Non-pigmented ciliary epithelial cell (primary cell): Measurements from ENCODE around the gene ADAMTSL2.

Experiments used
- DNase-seq: peaks from one replicate; pipeline ENCODE4 v3.0.0-alpha.2; 2010; ENCODE audit warnings: low read depth

Gene ADAMTSL2

DNA sequence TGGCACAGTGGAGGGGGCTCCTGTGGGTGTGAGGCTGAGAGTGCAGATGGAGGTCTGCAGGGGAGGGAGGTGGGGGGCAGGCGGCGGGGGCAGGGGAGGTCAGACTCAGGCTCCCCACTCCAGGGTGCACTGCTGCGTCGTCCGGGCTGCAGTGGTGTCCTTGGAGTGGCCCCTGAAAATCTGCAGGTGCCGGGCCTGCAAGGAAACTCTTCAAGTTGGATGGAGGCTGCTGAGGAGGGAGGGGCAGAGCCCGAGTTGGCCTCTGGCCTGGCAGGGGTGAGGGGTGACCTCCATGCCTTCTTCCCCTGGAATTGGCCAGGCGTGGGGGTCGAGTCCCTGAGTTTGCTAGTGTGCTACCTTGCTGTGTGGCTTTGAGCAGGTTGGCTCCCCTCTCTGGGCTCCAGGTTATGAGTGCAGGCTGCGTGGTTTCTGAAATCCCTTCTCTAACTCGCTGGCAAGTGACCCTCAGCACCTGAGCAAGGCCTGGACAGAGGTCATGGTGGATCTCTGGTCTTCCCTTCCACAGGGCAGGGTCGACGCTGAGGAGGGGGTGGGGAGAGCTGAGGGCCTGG is 888 bp downstream of the ADAMTSL2 start:
- DNase-seq: no peak

DNA sequence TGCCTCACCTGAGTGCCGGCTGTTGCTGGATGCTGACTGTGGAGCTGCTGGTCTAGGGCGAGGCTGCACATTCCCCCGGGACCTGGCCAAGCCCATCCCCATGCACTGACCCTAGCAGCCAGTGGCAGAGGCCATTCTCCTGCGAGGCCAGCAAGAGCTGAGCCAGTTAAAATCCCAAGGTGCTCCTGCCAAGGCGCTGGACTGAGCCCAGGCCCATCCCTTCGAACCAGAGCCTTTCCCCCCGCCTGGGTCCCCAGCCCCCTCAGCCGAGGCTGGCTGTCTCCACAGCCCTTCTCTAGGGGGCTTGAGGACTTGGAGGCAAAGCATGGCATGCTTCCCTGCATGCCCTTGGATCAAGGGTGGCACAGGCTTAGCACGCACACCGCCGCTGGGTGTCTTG is 1.6 kb downstream of the ADAMTSL2 start:
- no peak for DNase-seq

DNA sequence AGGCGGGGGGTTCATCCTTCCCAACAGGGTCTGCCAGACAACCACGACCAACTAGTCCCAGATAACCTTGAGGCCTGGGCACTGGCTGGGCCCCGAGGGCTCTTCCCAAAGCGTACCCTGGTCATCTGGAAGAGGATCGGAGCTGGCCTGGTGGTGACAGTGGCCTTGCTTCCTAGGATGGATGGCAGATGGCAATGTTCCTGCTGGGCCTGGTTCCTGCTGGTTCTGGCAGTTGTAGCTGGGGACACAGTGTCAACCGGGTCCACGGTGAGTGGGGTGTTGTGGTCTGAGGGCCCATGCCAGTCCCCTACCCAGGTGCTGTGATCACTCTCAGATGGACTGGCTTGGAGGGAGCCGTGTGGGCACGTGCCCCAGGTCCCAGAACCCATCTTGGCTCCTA is 2.0 kb downstream of the ADAMTSL2 start:
- no peak for DNase-seq

DNA sequence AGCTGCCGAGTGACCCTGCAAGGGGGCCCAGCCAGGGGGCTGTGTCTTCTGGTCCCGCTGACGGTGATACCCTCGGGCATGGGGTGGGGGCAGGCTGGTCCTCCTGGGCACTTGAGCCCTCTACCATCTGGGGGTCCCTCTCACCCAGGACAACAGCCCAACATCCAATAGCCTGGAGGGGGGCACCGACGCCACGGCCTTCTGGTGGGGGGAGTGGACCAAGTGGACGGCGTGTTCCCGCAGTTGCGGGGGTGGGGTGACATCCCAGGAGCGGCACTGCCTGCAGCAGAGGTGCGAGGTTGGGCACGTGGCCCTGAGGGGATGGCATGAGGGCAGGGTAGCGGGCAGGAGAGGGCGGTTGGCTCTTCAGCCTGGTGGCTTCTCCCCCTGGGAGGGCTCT is 2.8 kb downstream of the ADAMTSL2 start:
- DNase-seq: no peak

DNA sequence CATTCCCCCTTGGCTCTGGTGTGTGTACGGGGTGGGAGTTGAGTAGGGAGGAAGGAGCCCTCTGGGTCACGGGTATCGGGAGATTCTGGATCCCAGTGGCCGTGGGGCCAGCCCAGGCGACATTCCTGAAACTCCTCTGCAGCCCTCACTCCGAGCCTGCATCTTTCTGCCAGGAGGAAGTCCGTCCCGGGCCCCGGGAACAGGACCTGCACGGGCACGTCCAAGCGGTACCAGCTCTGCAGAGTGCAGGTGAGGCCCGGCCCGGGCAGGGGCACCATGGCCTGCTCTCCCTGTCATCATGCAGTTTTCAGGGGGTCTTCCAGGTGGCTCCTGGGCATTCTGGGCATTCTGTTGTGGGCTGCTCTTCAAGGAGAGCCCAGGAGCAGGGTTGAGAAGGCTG is 3.7 kb downstream of the ADAMTSL2 start:
- DNase-seq: no peak

DNA sequence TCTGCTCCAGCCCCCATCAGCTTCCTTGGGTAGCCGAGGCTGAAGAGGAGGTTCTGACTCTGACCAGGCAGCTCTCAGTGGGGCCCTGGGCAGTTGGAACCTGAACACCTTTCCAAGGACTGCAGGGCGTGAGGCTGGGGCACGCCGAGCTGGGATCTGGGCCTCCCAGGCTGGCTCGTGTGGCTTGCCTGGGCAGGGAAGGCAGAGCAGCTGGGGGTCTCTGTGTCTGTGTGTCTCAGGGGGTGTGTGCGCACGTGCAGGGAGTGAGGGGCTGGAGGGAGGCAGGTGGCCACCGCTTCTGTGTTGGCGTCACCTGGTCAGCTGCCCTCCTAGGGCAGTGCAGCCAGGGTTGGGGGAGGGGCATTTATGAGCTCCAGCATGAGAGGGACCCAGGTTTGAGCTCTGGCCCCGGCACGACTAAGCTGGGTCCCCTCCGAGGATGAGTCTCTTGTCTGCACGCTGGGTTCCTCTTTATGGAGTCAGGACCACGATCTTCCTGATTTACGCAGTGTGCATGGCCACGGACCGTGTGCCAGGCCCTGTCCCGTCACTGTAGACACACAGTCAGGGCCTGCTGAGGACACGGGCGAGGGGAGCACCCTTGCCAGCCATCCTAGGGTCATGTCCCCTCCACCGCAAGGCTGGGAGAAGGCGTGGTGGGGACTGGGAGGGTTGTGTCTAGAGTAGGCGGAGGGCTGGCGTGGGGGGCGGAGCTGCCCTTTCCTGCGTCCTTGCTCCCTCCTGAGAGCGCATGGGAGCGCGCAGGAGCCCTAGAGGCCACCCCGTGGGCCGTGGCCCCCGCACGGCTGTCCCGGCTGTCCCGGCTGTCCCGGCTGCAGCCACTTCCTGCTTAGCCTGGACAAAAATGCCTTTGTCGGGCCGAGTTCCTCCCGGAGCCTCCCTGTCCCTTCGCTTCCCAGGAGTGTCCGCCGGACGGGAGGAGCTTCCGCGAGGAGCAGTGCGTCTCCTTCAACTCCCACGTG is 4.6 kb downstream of the ADAMTSL2 start:
- no peak for DNase-seq

DNA sequence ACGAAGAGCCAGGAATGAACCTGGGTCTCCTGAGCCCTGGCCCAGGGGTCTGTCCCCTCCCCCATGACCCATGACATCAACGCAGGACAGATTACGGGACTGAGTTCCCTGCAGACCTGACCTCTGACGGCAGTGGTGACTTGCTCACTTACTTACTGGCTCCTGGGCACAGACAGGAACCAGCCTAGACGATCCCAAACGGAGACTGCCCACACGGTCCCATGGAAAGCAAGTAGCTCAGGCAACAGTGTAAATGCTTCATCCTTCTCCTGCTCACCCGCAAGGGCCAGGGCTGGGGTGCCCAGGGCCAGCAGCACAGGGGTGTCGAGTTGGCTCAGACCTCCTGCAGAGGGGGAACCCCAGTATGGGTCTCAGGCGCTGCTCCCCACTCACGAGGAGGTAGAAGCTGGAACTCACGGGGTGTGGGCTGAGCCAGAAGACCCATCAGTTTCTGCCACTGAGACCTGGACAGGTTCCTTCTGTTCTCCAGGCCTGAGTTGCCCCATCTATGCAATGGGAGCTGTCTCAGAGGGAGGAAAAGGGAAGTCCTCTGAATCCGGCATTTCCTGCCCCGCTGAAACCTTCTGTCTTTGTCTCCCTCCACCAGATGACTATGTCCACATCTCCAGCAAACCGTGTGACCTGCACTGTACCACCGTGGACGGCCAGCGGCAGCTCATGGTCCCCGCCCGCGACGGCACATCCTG is 5.6 kb downstream of the ADAMTSL2 start:
- DNase-seq: no peak

DNA sequence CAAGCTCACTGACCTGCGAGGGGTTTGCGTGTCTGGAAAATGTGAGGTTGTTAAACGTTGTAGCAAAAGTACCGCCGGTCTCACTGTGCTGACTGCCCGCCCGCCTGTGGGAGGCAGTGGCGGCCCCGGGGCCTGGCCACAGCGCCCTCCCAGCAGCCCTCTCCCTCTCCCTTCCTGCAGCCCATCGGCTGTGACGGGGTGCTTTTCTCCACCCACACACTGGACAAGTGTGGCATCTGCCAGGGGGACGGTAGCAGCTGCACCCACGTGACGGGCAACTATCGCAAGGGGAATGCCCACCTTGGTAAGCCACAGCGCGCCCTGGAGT is 6.2 kb downstream of the ADAMTSL2 start:
- no peak for DNase-seq

- DNase-seq: no peak
These were observed 7.5 kb downstream of the ADAMTSL2 start for GRCh38 chr9:133542002-133542401.

- no peak for DNase-seq
These were observed 9.4 kb downstream of the ADAMTSL2 start for GRCh38 chr9:133543772-133544467.

- no peak for DNase-seq
These were observed 11.2 kb downstream of the ADAMTSL2 start for GRCh38 chr9:133545494-133546286.

DNA sequence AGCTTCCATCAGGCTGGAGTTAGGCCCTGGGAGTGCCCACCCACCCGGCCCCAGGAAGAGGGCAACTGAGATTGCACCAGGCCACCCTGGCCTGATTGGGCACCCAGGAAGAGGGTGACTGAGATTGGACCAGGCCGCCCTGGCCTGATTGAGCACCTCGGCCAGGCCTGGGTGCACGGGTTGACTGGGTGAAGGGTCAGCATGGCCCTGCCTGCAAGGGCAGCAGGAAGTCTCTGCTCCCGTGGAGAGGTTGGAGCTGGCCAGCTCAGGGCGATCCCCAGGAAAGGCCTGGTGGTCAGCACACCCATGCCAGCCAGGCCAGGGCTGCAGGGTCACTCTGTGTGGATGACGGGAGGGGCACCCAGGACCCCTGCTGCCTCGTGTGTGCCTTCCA is 11.8 kb downstream of the ADAMTSL2 start:
- DNase-seq: no peak

DNA sequence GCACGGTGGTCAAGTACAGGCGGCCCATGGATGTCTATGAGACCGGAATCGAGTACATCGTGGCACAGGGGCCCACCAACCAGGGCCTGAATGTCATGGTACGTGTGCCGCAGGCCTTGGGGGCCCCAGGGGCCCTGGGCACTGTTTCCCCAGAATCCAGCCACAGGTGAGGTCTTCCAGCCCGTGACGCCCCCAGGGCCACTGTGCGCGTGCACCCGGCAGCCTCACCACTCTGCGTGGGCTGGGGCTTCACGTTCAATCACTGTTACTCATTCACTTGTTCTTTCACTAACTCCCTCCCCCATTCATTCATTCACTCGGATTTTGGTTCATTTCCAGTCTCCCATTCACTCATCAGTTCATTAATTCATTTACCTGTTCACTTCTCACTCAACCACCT is 12.6 kb downstream of the ADAMTSL2 start:
- DNase-seq: no peak

GRCh38 chr9:133551446-133551845 is 16.9 kb downstream of the ADAMTSL2 start:
- DNase-seq: no peak

DNA sequence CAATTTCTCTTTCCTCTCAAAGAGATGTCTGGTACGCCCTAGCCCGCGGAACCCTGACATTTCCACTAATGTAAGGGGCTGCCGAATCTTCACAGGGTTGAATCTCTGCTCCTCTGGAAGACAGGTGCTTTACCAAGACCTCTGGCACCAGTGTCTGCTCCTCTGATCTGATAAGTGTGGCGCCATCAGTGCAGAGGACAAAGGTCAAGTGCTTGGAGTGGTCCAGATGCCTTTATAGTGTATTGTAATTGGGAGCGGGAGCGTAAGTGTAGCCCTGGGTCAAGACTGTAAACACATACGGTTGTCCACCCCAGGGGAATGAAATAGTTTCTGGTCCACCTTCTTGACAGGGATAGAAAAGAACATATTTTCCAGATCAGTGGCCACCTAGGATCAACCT is 17.7 kb downstream of the ADAMTSL2 start:
- DNase-seq: no peak

DNA sequence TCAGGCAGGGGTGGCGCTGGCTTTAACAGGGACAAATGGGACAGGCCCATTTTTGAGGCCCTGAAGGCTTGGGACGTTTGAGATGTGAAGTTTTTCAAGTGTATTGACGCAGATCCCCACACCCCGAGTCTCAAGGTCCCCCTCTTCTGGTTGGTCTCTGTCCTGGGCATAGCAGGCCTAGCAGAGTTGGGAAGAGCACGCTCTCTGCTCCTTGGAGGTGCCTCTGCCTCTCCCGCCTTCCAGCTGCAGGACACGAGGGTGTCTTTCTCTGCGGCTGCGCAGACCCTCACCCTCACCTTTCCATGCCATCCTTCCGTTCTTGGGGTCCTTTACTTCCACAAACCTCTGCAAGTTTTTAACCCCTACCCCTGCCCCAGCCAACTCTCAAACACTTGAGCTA is 18.6 kb downstream of the ADAMTSL2 start:
- DNase-seq: no peak

- no peak for DNase-seq
These were observed 19.6 kb downstream of the ADAMTSL2 start for GRCh38 chr9:133553973-133554713.

DNA sequence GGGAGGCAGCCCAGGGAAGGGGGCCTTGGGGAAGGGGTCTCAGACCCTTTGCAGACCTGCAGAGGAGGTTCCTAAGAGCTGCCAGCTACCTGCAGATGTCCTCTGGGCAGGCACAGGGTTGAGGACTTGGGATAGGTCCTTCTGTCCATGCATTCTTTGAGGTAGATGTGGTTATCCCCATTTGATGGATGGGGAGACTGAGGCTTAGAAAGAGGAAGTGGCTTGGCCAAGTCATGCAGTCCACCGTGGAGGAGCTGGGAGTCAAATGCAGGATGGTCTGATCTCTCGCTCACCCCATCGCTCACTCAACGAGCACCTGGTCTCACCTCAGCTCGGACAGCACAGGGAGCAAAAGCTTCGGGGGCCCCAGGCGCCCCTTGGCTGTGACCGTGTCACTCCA is 20.2 kb downstream of the ADAMTSL2 start:
- no peak for DNase-seq

- no peak for DNase-seq
These were observed 21.9 kb downstream of the ADAMTSL2 start for GRCh38 chr9:133556354-133556753.

DNA sequence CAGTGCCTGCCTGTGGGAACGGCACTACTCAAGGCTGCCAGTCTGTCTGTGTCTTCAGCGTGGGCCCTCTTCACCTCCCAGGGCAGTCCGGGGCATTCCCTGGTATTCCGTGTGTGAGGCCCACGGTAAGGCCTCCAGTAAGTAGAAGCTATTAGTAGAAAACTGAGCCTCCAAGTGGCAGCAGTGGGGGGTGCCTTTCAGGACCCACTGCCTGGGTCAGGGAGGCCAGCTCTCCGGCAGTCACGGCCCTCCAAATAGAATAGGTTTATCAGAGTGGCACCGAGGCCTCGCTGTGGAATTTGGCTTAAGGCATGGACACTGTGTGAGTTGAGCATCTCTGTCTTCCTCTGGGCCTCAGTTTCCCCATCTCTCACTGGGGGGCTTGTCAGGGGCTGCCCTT is 23.1 kb downstream of the ADAMTSL2 start:
- DNase-seq: no peak
